GM10248 (cell line): ENCODE data around the gene DBNDD2.

Source experiments
- CTCF ChIA-PET: fragments of 300-600 bp; sonication (Branson Sonifier 250); formaldehyde crosslinking; extraction: SDS; loops from one replicate; lab custom pipeline; 2021; ENCODE audit warnings: antibody characterized with exemption; lab: Yijun Ruan, JAX
- POLR2A ChIA-PET: fragments of 350-650 bp; sonication (Branson Sonifier 250); formaldehyde crosslinking; extraction: SDS; loops from one replicate; lab custom pipeline; 2020; ENCODE audit warnings: antibody characterized with exemption; lab: Yijun Ruan, JAX
- DNase-seq: peaks from one replicate; pipeline ENCODE4 v3.0.0; 2012; ENCODE audit errors: extremely low spot score
- TF ChIP-seq, protein P1 (sequence below): IDR thresholded peaks from 2 replicates; pipeline ENCODE4 v1.5.1; 2012; ENCODE audit warnings: mild to moderate bottlenecking, low read depth; ENCODE audit errors: extremely low read depth, missing control alignments, control extremely low read depth

Gene DBNDD2

DNA sequence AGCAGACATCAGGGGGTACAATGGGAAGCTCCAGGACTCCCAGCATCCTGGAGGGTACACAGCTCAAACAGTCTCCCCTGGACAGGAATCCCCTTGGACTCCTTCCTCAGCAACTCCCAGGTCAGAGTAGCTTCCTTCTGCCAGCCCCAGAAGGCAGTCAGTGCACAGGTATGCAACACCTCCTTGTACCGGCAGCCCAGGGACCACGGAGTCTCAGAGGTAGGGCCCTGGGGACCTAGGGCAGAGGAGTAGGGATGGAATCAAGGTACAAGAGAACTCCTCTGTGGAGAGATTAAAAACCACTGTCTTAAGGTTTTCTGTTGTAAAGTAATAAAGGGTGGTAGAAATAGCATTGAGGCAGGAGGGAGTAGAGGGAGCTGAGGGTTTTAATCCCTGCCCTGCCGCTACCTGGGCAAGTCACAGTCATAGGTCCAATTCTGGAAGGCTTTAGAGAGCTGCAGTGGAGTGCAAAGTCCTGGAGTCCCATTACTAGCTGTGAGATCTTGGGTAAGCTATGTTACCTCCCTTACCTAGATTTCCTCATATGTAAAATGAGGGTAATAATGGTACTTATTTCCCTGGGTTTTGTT, 37.4 kb upstream of the DBNDD2 start:
- TF ChIP-seq, protein P1, sequence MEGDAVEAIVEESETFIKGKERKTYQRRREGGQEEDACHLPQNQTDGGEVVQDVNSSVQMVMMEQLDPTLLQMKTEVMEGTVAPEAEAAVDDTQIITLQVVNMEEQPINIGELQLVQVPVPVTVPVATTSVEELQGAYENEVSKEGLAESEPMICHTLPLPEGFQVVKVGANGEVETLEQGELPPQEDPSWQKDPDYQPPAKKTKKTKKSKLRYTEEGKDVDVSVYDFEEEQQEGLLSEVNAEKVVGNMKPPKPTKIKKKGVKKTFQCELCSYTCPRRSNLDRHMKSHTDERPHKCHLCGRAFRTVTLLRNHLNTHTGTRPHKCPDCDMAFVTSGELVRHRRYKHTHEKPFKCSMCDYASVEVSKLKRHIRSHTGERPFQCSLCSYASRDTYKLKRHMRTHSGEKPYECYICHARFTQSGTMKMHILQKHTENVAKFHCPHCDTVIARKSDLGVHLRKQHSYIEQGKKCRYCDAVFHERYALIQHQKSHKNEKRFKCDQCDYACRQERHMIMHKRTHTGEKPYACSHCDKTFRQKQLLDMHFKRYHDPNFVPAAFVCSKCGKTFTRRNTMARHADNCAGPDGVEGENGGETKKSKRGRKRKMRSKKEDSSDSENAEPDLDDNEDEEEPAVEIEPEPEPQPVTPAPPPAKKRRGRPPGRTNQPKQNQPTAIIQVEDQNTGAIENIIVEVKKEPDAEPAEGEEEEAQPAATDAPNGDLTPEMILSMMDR: no peak
- no peak for DNase-seq

DNA sequence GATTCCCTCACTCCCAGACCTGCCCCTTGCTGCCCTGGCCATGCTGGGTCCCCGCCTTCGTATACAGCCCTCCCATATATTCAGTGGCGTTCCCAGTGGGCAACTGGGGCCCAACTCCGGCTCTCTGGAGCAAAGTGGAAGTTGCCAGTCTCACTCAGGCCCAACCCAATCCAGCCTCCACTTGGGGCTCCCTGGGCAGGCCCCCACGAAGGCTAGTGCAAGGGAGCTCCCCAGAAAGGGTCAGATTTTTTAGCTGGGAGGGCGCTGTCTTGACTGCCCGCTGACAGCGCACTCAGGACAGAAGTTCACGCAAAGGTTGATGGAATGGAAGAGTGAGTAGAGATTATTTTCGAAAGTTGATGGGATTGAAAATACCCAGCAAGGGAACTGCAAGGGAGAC, 35.8 kb upstream of the DBNDD2 start:
- TF ChIP-seq, protein P1: no peak
- no peak for DNase-seq
- POLR2A ChIA-PET: interaction anchor here (1.6 kb wide), 1 partner anchor 9 kb away, joined by 4 read pairs; the partner anchor contains the start of gene SYS1
- CTCF ChIA-PET: interaction anchor here (0.8 to 22.0 kb wide), 13 partner anchors 9 to 399 kb away, joined by 3 to 488 read pairs (median 22); partner anchors contain the start of genes PIGT and SYS1

More for the DNA sequence above, 37.4 kb upstream of the DBNDD2 start:
- ChIA-PET POLR2A (no interaction called here), CTCF (interaction anchor here (1.0 to 22.0 kb wide), 8 partner anchors 8 to 401 kb away, joined by 3 to 488 read pairs (median 10); partner anchors contain the start of genes PIGT and SYS1)

DNA sequence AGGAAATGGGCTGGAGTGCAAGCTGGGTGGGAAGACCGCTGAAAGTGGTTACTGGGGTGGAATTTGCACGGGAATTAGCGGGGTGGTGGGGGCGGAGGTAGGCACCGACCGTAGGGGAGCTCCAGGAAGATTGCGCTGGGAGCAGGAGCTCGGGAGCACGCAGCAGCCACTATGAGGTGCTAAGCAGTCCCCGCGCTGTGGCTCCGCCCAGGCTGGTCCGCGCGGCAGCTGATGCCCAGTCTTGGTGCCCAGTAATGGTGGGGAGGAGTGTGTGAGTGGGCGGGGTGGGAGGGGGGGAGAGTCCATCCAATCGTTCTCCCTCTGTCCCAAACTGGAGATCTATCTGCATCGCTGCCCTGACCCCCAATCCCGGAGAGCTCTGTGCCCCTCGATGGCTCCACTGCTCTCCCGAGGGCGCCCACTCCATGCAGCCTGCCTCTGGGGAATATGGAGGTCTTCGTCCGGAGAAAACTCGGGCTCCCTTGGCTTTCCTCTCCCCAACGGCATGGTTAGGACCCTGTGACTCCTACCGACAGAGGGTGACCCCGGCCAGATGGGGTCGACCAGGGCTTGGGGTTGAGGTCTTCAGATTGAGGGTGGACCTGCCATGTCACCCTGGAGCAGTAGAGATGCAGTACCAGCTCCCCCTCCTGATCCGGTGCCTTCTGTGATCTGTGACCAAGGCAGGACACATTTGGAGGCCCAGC, 35.3 kb upstream of the DBNDD2 start:
- TF ChIP-seq, protein P1: no peak
- no peak for DNase-seq
- ChIA-PET CTCF (interaction anchor here (1.1 to 22.0 kb wide), 30 partner anchors 11 to 398 kb away, joined by 3 to 488 read pairs (median 7); partner anchors contain the start of genes PIGT and SYS1), POLR2A (interaction anchor here (1.6 kb wide), 1 partner anchor 10 kb away, joined by 4 read pairs; the partner anchor contains the start of gene SYS1)

DNA sequence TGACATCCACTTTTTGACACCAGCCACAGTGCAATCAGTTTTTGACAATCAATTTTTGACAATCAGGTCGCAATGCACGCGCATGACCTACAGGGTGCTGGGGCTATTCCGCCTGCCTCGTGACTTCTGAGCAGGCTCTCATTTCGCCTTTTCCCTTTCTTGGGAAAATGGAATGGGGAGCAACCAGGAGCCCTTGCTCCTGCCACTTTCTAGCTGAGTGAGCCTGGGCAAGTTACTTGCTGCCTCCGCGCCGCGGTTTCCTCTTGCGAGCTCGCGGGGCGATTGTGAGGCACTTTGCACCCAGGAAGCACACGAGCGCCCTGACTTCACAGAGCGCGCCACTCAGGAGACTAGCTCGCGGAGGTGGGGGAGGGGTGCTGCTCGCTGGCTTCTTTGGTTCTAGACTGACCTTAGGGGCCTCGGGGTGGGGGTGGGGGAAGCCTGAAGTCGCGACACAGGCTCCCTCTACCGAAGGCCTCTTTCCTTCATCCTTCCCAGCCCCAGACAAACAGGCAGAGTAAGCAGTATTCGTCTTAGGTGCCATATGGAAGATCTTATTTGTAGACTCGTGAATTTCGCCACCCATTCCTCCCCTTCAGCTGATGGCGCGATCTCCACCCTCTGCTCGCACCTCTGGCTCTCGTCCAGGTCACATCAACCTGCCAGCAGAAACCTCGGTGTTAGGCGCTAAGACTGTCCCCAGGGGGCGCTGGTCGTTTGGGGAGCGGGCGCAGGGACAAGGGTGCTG, 34.6 kb upstream of the DBNDD2 start:
- TF ChIP-seq, protein P1: peak; percentile 93
- ChIA-PET POLR2A (interaction anchor here (0.5 to 0.6 kb wide), 2 partner anchors 10 to 39 kb away, joined by 4 to 5 read pairs; no protein-coding TSS in a partner anchor), CTCF (interaction anchor here (0.9 to 22.0 kb wide), 44 partner anchors 8 to 440 kb away, joined by 3 to 488 read pairs (median 5); partner anchors contain the start of genes PIGT and SYS1)
- peak; percentile 84 for DNase-seq

DNA sequence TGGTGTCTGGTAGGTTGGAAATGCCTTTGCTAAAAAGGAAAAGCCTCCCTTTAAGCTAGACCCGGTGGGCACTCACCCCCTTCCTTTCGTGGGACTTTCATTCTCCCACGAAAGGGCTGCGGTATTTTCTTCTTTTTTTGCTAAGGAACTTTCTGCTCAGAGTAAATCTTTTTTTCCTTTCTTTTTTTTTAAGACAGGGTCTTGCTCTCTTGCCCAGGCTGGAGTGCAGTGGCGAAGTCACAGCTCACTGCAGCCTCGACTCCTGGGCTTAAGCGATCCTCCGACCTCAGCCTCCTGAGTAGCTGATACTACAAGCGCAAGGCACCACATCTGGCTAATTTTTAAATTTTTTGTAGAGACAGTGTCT, 34.0 kb upstream of the DBNDD2 start:
- DNase-seq: no peak
- ChIA-PET POLR2A (interaction anchor here (0.5 to 0.6 kb wide), 2 partner anchors 10 to 38 kb away, joined by 4 to 5 read pairs; no protein-coding TSS in a partner anchor), CTCF (interaction anchor here (0.9 to 22.0 kb wide), 44 partner anchors 9 to 439 kb away, joined by 3 to 488 read pairs (median 5); partner anchors contain the start of genes PIGT and SYS1)
- TF ChIP-seq, protein P1: no peak
